Heart right ventricle (tissue), 16 donors: ENCODE data around the gene BET1L. TPM values are rescaled to one million over a fixed set of nuclear protein-coding genes. Genes with fewer than 3 reads are reported as not detected.

Experiments used
- ATAC-seq, 8 donors: fragments of 200-7000 bp; cut with Tn5 transposase; one replicate each; pipeline ENCODE4 v1.9.1; 2020; ENCODE audit warnings: mild to moderate bottlenecking in 8 of 8, moderate library complexity in 8 of 8, moderate number of reproducible peaks in 1 of 8
- DNase-seq, 2 donors: peaks; one replicate each; pipeline ENCODE4 v3.0.0-alpha.2; 2020
- H3K27ac ChIP-seq, 10 donors: fragments of 200-600 bp; sonication (generic) in 2 of 10; one replicate each; pipeline versions ENCODE4 v1.5.0 to v1.8.0; 2020 to 2022; ENCODE audit warnings: mild to moderate bottlenecking in 3 of 10
- H3K27me3 ChIP-seq, 7 donors: fragments of 200-600 bp; one replicate each; pipeline ENCODE4 v1.8.0; 2021 to 2022; ENCODE audit warnings: mild to moderate bottlenecking in 2 of 7
- H3K36me3 ChIP-seq, 9 donors: fragments of 200-600 bp; sonication (generic) in 1 of 9; one replicate each; pipeline versions ENCODE4 v1.5.0 to v1.8.0; 2020 to 2022; ENCODE audit warnings: mild to moderate bottlenecking in 2 of 9
- H3K4me1 ChIP-seq, 9 donors: fragments of 200-600 bp; sonication (generic) in 1 of 9; one replicate each; pipeline versions ENCODE4 v1.5.0 to v1.8.0; 2020 to 2022; ENCODE audit warnings: mild to moderate bottlenecking in 4 of 9
- H3K4me3 ChIP-seq, 10 donors: fragments of 200-600 bp; sonication (generic) in 2 of 10; one replicate each; pipeline versions ENCODE4 v1.5.0 to v1.8.0; 2020 to 2022; ENCODE audit warnings: mild to moderate bottlenecking in 7 of 10, moderate library complexity in 2 of 10
- H3K9me3 ChIP-seq, 11 donors: fragments of 200-600 bp in 10 of 11; sonication (generic) in 2 of 11; one replicate each; pipeline versions ENCODE4 v1.5.0 to v1.8.0; 2013 to 2022; ENCODE audit warnings: mild to moderate bottlenecking in 2 of 11, control low read depth in 1 of 11, moderate library complexity in 1 of 11
- CTCF ChIP-seq, 9 donors: fragments of 200-600 bp; sonication (generic) in 2 of 9; IDR thresholded peaks; one replicate each; pipeline versions ENCODE4 v1.5.0 to v1.8.0; 2021 to 2022; ENCODE audit warnings: antibody characterized with exemption in 9 of 9, mild to moderate bottlenecking in 5 of 9, moderate library complexity in 1 of 9
- WGBS, 2 donors: extraction: QIAGEN DNeasy Blood & Tissue Kit; methylation state at CpG; one replicate each; pipeline ENCODE4 v1.1.7; 2013; ENCODE audit warnings: inconsistent platforms in 1 of 2; 5-methylcytosine and 5-hydroxymethylcytosine counted together
- intact Hi-C, 10 donors: fragments of 100-400 bp; cut with DNase I; formaldehyde crosslinking; loops; one replicate each; pipeline versions ENCODE4 v1.11.1 to v1.14.2; 2022
- polyA plus RNA-seq, 2 donors: library from polyadenylated mRNA; stranded (reverse); fragments of 200-250 nt; gene quantifications; one replicate each; pipeline ENCODE4 v1.2.3, GENCODE V29; 2013
- total RNA-seq, 10 donors: library from RNA; stranded (reverse); fragmentation: NEBNext Ultra II Directional in 3 of 10; extraction: Animal tissue kit (Norgen Biotek cat#: 25700) in 3 of 10; gene quantifications; one replicate each; pipeline versions ENCODE4 v1.2.1 to v1.2.4, GENCODE V29; 2021 to 2023
- donor health status: Arrhythmogenic right ventricular cardiomyopathy.
- donor health status: ischemic (EF 13 %, LVEDD 7.1; RV severe dilation, severe dysfunction).
- donor health status: healthy with polysubstance abuse.
- donor health status: DM: no; HTN: yes; CAD: no.
- donor health status: DM: no; HTN: no; CAD: no.
- donor health status: ischemic (EF 25% LVEDD 6.9; RV normal size, moderate dysfunction).
- donor health status: ischemic (EF 25% LVEDD 5.7; RV mildly dilated, moderate dysfunction).
- donor health status: healthy.
- donor health status: DM: yes; HTN: yes; CAD: no.
- donor health status: Ischemic cardiomyopathy.
- donor health status: ischemic (EF 35%, LVEDD 5.7; RV mildly dilated, moderate dysfunction).
- donor health status: nonischemic (EF 11% LVEDD 7.7; RV severe dilation, severe dysfunction).
- donor health status: DM: yes; HTN: yes; CAD: no.
- donor health status: PGD.
- donor health status: ischemic (EF 29% LVEDD 5.4; RV normal size, mild dysfunction).
- donor health status: nonischemic (EF 23%, LVEDD 6.1; RV moderate dilation, normal function).

The BET1L gene
- total and polyA plus RNA-seq, 12 donors = 12.4 to 32.0 (median 20.7) TPM

- no peak overlapping the region for H3K4me3 ChIP-seq
- 90 to 96% methylated on average over 4 of the region's 4 CpGs for WGBS, 2 donors
- peaks cover 0 to 62% (median 8%) of the 10 kb centered on the region in 9 donors for H3K36me3 ChIP-seq
- TF ChIP-seq CTCF (IDR thresholded peaks at IDR 0.05) = no peak
- peaks cover 12 to 51% (median 21%) of the 10 kb centered on the region in 9 donors for H3K4me1 ChIP-seq
- ATAC-seq = no peak
- intact Hi-C loops = loop anchor here in 3 of 10 donors (5.0 to 10.0 kb wide), 3 partner anchors 151 to 301 kb away; partner anchors contain the start of gene RNH1 (in 1 of the 3)
- H3K9me3 ChIP-seq = no peaks in the 10 kb centered on the region
- no peak for DNase-seq
- H3K27me3 ChIP-seq = no peaks in the 10 kb centered on the region
- H3K27ac ChIP-seq = no peak overlapping the region
Observed at GRCh38 chr11:203945-204586, 3.1 kb downstream of the BET1L start.

- WGBS, 2 donors = 86 to 88% methylated on average over 7 of the region's 7 CpGs
- H3K4me1 ChIP-seq = peaks cover 12 to 50% (median 21%) of the 10 kb centered on the region in 9 donors
Observed at GRCh38 chr11:203056-203944, 3.9 kb downstream of the BET1L start.

GRCh38 chr11:202490-202889 lies 4.7 kb downstream of the BET1L start:
- Histone ChIP-seq H3K27ac (peak overlapping the region in 1 of 10 donors; percentile 34), H3K36me3 (peaks cover 0 to 62% (median 8%) of the 10 kb centered on the region in 9 donors), H3K4me3 (no peak overlapping the region), H3K4me1 (peaks cover 11 to 50% (median 21%) of the 10 kb centered on the region in 9 donors), H3K27me3 (no peaks in the 10 kb centered on the region), H3K9me3 (no peaks in the 10 kb centered on the region)
- ATAC-seq = no peak
- DNase-seq = no peak
- TF ChIP-seq CTCF (IDR thresholded peaks at IDR 0.05) = no peak
- intact Hi-C loops = loop anchor here in 3 of 10 donors (5.0 to 10.0 kb wide), 3 partner anchors 152 to 302 kb away; partner anchors contain the start of gene RNH1 (in 1 of the 3)
- 72 to 80% methylated on average over 8 of the region's 8 CpGs for WGBS, 2 donors

More at GRCh38 chr11:203056-203944, 3.9 kb downstream of the BET1L start:
- ATAC-seq (no peak), DNase-seq (no peak)
- Histone ChIP-seq H3K36me3 (peaks cover 0 to 62% (median 8%) of the 10 kb centered on the region in 9 donors), H3K9me3 (no peaks in the 10 kb centered on the region), H3K27ac (no peak overlapping the region), H3K27me3 (no peaks in the 10 kb centered on the region), H3K4me3 (no peak overlapping the region)
- TF ChIP-seq CTCF (IDR thresholded peaks at IDR 0.05) = no peak
- intact Hi-C loops = loop anchor here in 3 of 10 donors (5.0 to 10.0 kb wide), 3 partner anchors 152 to 302 kb away; partner anchors contain the start of gene RNH1 (in 1 of the 3)

GRCh38 chr11:201966-202365 lies 5.2 kb downstream of the BET1L start:
- no peak for DNase-seq
- H3K4me1 ChIP-seq = peaks cover 11 to 50% (median 21%) of the 10 kb centered on the region in 9 donors
- no peaks in the 10 kb centered on the region for H3K27me3 ChIP-seq
- intact Hi-C loops = loop anchor here in 3 of 10 donors (5.0 to 10.0 kb wide), 3 partner anchors 153 to 303 kb away; partner anchors contain the start of gene RNH1 (in 1 of the 3)
- TF ChIP-seq CTCF (IDR thresholded peaks at IDR 0.05) = no peak
- peak overlapping the region in 1 of 10 donors; percentile 5 for H3K27ac ChIP-seq
- no peak for ATAC-seq
- H3K4me3 ChIP-seq = no peak overlapping the region
- H3K9me3 ChIP-seq = no peaks in the 10 kb centered on the region
- H3K36me3 ChIP-seq = peaks cover 0 to 62% (median 8%) of the 10 kb centered on the region in 9 donors
- 60 to 70% methylated on average over 15 of the region's 15 CpGs for whole genome bisulfite sequencing, 2 donors
